CD14-positive monocyte (primary cell): ENCODE results near the gene SCP2. TPM values are rescaled to one million over a fixed set of nuclear protein-coding genes. Genes with fewer than 3 reads are reported as not detected.
"Not testable (repeated sequence)": the region's sequence is repeated elsewhere in the genome, so short reads cannot be mapped to it uniquely, and the experiment has no call there.

Experiments used
- DNase-seq, 3 donors: peaks; one replicate each; pipeline ENCODE4 v3.0.0-alpha.2; 2011 to 2022
- H2AFZ ChIP-seq: 2 replicates; pipeline ENCODE4 v1.6.0; 2012; ENCODE audit warnings: mild to moderate bottlenecking, low read depth, low read length, inconsistent platforms; ENCODE audit not compliant: insufficient read depth, poor library complexity, severe bottlenecking
- H3K27ac ChIP-seq, 2 donors: 1 replicate in 1 of 2; 2 replicates in 1 of 2; pipeline ENCODE4 v1.5.1; 2012 to 2013; ENCODE audit warnings: low read length in 2 of 2, control low read depth in 1 of 2, inconsistent platforms in 1 of 2, low read depth in 1 of 2, mild to moderate bottlenecking in 1 of 2
- H3K27me3 ChIP-seq, 2 donors: one replicate each; pipeline versions ENCODE4 v1.6.0 to v1.6.1; 2011 to 2013; ENCODE audit warnings: low read length in 2 of 2; ENCODE audit not compliant: control insufficient read depth in 2 of 2, insufficient read depth in 2 of 2
- H3K36me3 ChIP-seq, 2 donors: replicated peaks in 1 of 2; 1 replicate in 1 of 2; 2 replicates in 1 of 2; pipeline versions ENCODE4 v1.5.1 to v1.6.1; 2012 to 2013; ENCODE audit warnings: low read length in 2 of 2, control low read depth in 1 of 2, inconsistent platforms in 1 of 2, mild to moderate bottlenecking in 1 of 2; ENCODE audit not compliant: insufficient read depth in 2 of 2, control insufficient read depth in 1 of 2
- H3K4me1 ChIP-seq, 2 donors: 1 replicate in 1 of 2; 2 replicates in 1 of 2; pipeline versions ENCODE4 v1.5.1 to v1.6.1; 2012 to 2013; ENCODE audit warnings: low read length in 2 of 2, control low read depth in 1 of 2, inconsistent platforms in 1 of 2, mild to moderate bottlenecking in 1 of 2, moderate library complexity in 1 of 2; ENCODE audit not compliant: insufficient read depth in 2 of 2, control insufficient read depth in 1 of 2
- H3K4me2 ChIP-seq: replicated peaks from 2 replicates; pipeline ENCODE3; 2012; ENCODE audit warnings: low read length, moderate library complexity, mild to moderate bottlenecking; ENCODE audit not compliant: poor library complexity, severe bottlenecking; ENCODE audit errors: extremely low read depth
- H3K4me3 ChIP-seq, 3 experiments: fragments of 200-600 bp in 1 of 3; sonication (generic) in 1 of 3; replicated peaks in 1 of 3; 1 replicate in 2 of 3; 2 replicates in 1 of 3; pipeline ENCODE4 v1.5.1; 2011 to 2013; ENCODE audit warnings: low read length in 3 of 3, mild to moderate bottlenecking in 3 of 3, control low read depth in 2 of 3, low read depth in 2 of 3, inconsistent platforms in 1 of 3, moderate library complexity in 1 of 3
- H3K79me2 ChIP-seq: 2 replicates; pipeline ENCODE4 v1.6.0; 2012; ENCODE audit warnings: mild to moderate bottlenecking, control low read depth, inconsistent platforms, low read length, moderate library complexity; ENCODE audit not compliant: insufficient read depth
- H3K9ac ChIP-seq: 2 replicates; pipeline ENCODE4 v1.6.0; 2017; ENCODE audit warnings: low read length, mild to moderate bottlenecking; ENCODE audit not compliant: insufficient read depth, poor library complexity, severe bottlenecking
- H3K9me3 ChIP-seq, 2 donors: replicated peaks in 1 of 2; 1 replicate in 1 of 2; 2 replicates in 1 of 2; pipeline versions ENCODE4 v1.5.1 to v1.6.1; 2012 to 2013; ENCODE audit warnings: low read length in 2 of 2, control low read depth in 1 of 2; ENCODE audit not compliant: control insufficient read depth in 1 of 2, insufficient read depth in 1 of 2
- H4K20me1 ChIP-seq: 2 replicates; pipeline ENCODE4 v1.6.0; 2012; ENCODE audit warnings: mild to moderate bottlenecking, low read length, control low read depth, moderate library complexity; ENCODE audit not compliant: insufficient read depth
- H3K27ac Mint-ChIP-seq, 7 donors: one replicate each; pipeline ENCODE4 v1.8.0; 2020; ENCODE audit warnings: mild to moderate bottlenecking in 7 of 7, mixed read lengths in 7 of 7, moderate library complexity in 6 of 7, inconsistent platforms in 2 of 7
- H3K27me3 Mint-ChIP-seq, 3 donors: one replicate each; pipeline ENCODE4 v1.8.0; 2021 to 2022; ENCODE audit warnings: low read depth in 3 of 3, mild to moderate bottlenecking in 3 of 3, mixed read lengths in 3 of 3, moderate library complexity in 3 of 3, inconsistent platforms in 1 of 3
- H3K36me3 Mint-ChIP-seq, 2 donors: one replicate each; pipeline ENCODE4 v1.8.0; 2020; ENCODE audit warnings: mixed read lengths in 2 of 2, inconsistent platforms in 1 of 2, mild to moderate bottlenecking in 1 of 2
- H3K4me1 Mint-ChIP-seq: one replicate; pipeline ENCODE4 v1.8.0; 2020; ENCODE audit warnings: mild to moderate bottlenecking, mixed read lengths
- H3K4me3 Mint-ChIP-seq, 2 donors: one replicate each; pipeline ENCODE4 v1.8.0; 2020; ENCODE audit warnings: mild to moderate bottlenecking in 2 of 2, mixed read lengths in 2 of 2, moderate library complexity in 1 of 2
- H3K9me3 Mint-ChIP-seq, 7 donors: one replicate each; pipeline ENCODE4 v1.8.0; 2020 to 2022; ENCODE audit warnings: mixed read lengths in 7 of 7, mild to moderate bottlenecking in 6 of 7, moderate library complexity in 6 of 7, inconsistent platforms in 2 of 7
- WGBS: methylation state at CpG from one replicate; pipeline ENCODE4 v1.1.5; 2013; ENCODE audit warnings: missing lambda C conversion rate; ENCODE audit not compliant: insufficient coverage; 5-methylcytosine and 5-hydroxymethylcytosine counted together
- intact Hi-C, 2 donors: fragments of 100-400 bp; cut with micrococcal nuclease; formaldehyde crosslinking; loops; one replicate each; pipeline versions ENCODE4 v1.15.0 to v1.15.1; 2023
- polyA plus RNA-seq, 3 donors: library from polyadenylated mRNA; depleted of rRNA in 1 of 3; unstranded in 2 of 3; stranded (reverse) in 1 of 3; fragments of 300-500 nt in 2 of 3; fragments of >200 nt in 1 of 3; fragmentation: Illumina TruSeq in 2 of 3; gene quantifications; 1 replicate in 2 of 3; 2 replicates in 1 of 3; pipeline ENCODE4 v1.2.3, GENCODE V29; 2012 to 2021
- TF ChIP-seq, protein P1 (sequence below): fragments of 200-600 bp; IDR thresholded peaks from one replicate; pipeline ENCODE4 v1.8.0; 2022; ENCODE audit warnings: antibody characterized with exemption, mild to moderate bottlenecking

SCP2 gene
- polyA plus RNA-seq, 3 donors = 56.3 to 197 (median 156) TPM

DNA sequence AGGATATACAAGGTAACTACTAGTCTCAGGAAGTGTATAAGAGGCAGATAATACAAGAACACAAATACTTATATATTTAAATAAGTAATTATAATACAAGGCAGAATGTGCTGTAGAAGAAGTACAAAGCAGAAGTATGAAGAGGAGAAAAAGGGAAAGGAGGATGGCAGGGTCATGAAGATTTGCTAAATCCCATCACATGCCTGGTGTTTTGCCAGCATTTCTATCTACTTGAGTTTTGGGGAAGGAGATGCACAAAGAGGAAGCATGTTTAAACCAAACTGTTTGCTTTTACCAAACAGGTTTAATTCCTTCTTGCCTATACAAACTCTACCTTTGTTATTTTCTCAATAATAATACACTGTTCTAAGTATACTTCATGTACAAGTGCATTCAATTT is 74.1 kb downstream of the SCP2 start:
- peaks cover 8 to 16% (median 12%) of the 10 kb centered on the region in 7 donors for H3K9me3 Mint-ChIP-seq
- peaks cover 6% of the 10 kb centered on the region for H3K4me1 Mint-ChIP-seq

DNA sequence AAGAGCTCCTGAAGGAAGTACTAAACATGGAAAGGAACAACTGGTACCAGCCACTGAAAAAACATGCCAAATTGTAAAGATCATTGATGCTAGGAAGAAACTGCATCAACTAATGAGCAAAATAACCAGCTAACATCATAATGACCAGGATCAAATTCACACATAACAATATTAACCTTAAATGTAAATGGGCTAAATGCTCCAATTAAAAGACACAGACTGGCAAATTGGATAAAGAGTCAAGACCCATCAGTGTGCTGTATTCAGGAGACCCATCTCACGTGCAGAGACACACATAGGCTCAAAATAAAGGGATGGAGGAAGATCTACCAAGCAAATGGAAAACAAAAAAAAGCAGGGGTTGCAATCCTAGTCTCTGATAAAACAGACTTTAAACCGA is 79.5 kb downstream of the SCP2 start:
- H2AFZ ChIP-seq, H3K27ac Mint-ChIP-seq, H3K79me2 ChIP-seq, H3K4me1 Mint-ChIP-seq, DNase-seq, intact Hi-C loops, H3K27me3 ChIP-seq, H3K27me3 Mint-ChIP-seq, H3K4me2 ChIP-seq, H3K36me3 ChIP-seq, H3K4me3 Mint-ChIP-seq, H3K4me1 ChIP-seq, H3K4me3 ChIP-seq, H3K9ac ChIP-seq, H4K20me1 ChIP-seq, H3K9me3 ChIP-seq, H3K27ac ChIP-seq: not testable (repeated sequence)
- peaks cover 22 to 24% of the 10 kb centered on the region in 2 donors for H3K36me3 Mint-ChIP-seq
- WGBS = no CpG with 5 or more reads among the region's 2 CpGs
- peaks cover 14 to 21% (median 16%) of the 10 kb centered on the region in 7 donors for H3K9me3 Mint-ChIP-seq

More for the DNA sequence above, 74.1 kb downstream of the SCP2 start:
- TF ChIP-seq, protein P1, sequence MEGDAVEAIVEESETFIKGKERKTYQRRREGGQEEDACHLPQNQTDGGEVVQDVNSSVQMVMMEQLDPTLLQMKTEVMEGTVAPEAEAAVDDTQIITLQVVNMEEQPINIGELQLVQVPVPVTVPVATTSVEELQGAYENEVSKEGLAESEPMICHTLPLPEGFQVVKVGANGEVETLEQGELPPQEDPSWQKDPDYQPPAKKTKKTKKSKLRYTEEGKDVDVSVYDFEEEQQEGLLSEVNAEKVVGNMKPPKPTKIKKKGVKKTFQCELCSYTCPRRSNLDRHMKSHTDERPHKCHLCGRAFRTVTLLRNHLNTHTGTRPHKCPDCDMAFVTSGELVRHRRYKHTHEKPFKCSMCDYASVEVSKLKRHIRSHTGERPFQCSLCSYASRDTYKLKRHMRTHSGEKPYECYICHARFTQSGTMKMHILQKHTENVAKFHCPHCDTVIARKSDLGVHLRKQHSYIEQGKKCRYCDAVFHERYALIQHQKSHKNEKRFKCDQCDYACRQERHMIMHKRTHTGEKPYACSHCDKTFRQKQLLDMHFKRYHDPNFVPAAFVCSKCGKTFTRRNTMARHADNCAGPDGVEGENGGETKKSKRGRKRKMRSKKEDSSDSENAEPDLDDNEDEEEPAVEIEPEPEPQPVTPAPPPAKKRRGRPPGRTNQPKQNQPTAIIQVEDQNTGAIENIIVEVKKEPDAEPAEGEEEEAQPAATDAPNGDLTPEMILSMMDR = no peak
- H3K27me3 Mint-ChIP-seq = peaks cover 0 to under 1% (median 0%) of the 10 kb centered on the region in 3 donors
- Histone ChIP-seq H3K9me3 (peaks cover 0 to 7% of the 10 kb centered on the region in 2 donors), H3K4me1 (no peaks in the 10 kb centered on the region), H3K4me2 (no peak overlapping the region), H3K9ac (no peak overlapping the region), H3K36me3 (no peaks in the 10 kb centered on the region), H3K4me3 (no peak overlapping the region), H3K27ac (no peak overlapping the region), H3K79me2 (no peaks in the 10 kb centered on the region), H4K20me1 (no peaks in the 10 kb centered on the region), H2AFZ (no peak overlapping the region), H3K27me3 (no peaks in the 10 kb centered on the region)
- peaks cover 22 to 25% of the 10 kb centered on the region in 2 donors for H3K36me3 Mint-ChIP-seq
- intact Hi-C loops = no loop called here
- no peak overlapping the region for H3K4me3 Mint-ChIP-seq
- no peak for DNase-seq
- no peak overlapping the region for H3K27ac Mint-ChIP-seq

DNA sequence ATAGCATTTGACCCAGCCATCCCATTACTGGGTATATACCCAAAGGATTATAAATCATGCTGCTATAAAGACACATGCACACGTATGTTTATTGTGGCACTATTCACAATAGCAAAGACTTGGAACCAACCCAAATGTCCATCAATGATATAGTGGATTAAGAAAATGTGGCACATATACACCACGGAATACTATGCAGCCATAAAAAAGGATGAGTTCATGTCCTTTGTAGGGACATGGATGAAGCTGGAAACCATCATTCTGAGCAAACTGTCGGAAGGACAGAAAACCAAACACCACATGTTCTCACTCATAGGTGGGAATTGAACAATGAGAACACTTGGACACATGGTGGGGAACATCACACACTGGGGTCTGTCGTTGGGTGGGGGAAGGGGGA is 83.2 kb downstream of the SCP2 start:
- DNase-seq, H3K9me3 Mint-ChIP-seq, H3K9me3 ChIP-seq, H2AFZ ChIP-seq, H3K36me3 ChIP-seq, H3K36me3 Mint-ChIP-seq, H3K4me3 ChIP-seq, H3K27ac ChIP-seq, H3K9ac ChIP-seq, H3K27me3 Mint-ChIP-seq, H3K4me2 ChIP-seq, H3K27me3 ChIP-seq, H3K79me2 ChIP-seq, H4K20me1 ChIP-seq, H3K4me1 Mint-ChIP-seq, H3K27ac Mint-ChIP-seq, intact Hi-C loops, H3K4me3 Mint-ChIP-seq, H3K4me1 ChIP-seq: not testable (repeated sequence)
- no CpG with 5 or more reads among the region's 4 CpGs for WGBS
